GM23248 (cell line): ENCODE measurements around the gene YEATS2.

Source experiments
- EZH2 ChIP-seq: fragments of 200-600 bp; sonication (generic); IDR thresholded peaks from 2 replicates; pipeline ENCODE4 v1.6.1; 2018; ENCODE audit warnings: antibody characterized with exemption, mild to moderate bottlenecking; ENCODE audit not compliant: insufficient read depth, poor library complexity, severe bottlenecking
- EZH2phosphoT487 ChIP-seq: fragments of 200-600 bp; sonication (generic); IDR thresholded peaks from 2 replicates; pipeline ENCODE4 v1.6.1; 2018; ENCODE audit warnings: antibody characterized with exemption, moderate library complexity, mild to moderate bottlenecking, low read depth; ENCODE audit not compliant: insufficient read depth

DNA sequence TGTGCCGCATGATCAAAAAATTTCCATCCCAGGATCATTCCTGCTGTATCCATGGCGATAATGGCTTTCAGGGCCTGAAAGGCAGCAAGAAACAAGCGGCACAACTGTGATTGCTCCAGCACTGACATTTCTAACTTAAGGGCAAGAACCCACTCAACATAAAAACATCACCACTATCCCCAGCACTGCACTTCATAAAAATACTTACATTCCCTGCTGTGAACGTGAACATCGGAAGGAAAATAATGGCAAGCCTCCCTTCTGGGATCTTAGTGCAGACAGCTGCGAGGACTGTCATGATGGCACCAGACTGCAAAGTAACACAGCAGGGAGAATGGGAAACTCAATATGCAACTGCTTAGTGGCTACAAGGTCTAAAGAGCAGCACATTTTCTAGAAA, 135.9 kb downstream of the YEATS2 start:
- TF ChIP-seq EZH2phosphoT487 (no peak), EZH2 (no peak)
